Adipose tissue (tissue), 3 donors: ENCODE data around the gene ZCCHC24. TPM values are rescaled to one million over a fixed set of nuclear protein-coding genes. Genes with fewer than 3 reads are reported as not detected.

ENCODE experiments used
- H3K27ac ChIP-seq: one replicate; pipeline ENCODE4 v1.5.1; 2013; ENCODE audit warnings: low read depth, low read length
- WGBS, 3 donors: extraction: QIAGEN DNeasy Blood & Tissue Kit; methylation state at CpG; one replicate each; pipeline ENCODE4 v1.1.7; 2013; 5-methylcytosine and 5-hydroxymethylcytosine counted together
- polyA plus RNA-seq, 3 donors: library from polyadenylated mRNA; stranded (reverse); fragments of 200-250 nt; gene quantifications; one replicate each; pipeline ENCODE4 v1.2.3, GENCODE V29; 2013
- donor health status: healthy with polysubstance abuse.
- donor health status: Bipolar disorder and iron deficiency.
- donor health status: healthy.

ZCCHC24 gene
- polyA plus RNA-seq, 3 donors, result 7.4 to 121 (median 60.8) TPM

DNA sequence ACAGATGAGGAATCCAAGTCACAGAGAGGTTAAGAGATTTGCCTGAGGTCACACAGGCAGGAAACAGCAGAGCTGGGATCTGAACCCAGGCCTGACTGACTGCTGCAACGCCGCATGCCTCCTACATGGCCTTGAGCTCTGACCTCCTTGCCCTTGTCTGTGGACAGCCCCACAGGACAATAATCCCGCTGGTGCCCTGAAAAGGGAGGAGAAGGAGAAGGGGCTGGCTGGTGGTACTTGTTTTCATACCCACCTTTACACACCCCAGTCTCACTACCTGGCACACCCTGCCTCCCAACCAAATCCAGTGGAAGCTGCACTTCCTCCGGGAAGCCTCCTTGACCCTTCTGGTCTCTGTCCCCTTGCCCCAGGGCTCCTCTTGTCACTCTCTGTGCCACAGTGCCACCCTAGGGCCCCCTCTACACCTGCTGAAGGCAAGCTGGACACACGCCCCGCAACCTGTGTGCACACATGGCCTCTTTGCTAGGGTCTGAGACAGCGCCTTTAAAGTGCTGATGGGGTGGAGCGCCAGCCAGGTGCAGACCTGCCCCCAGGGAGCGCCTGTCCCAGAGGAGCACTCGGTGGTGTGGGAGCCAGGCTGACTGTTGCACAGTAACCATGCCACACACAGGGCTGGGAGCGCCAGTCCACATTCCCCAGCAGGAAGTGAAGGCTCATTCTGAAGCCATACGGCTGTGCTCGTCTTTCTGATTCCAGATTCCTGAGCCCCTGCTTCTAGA is 38.6 kb downstream of the ZCCHC24 start:
- WGBS, 3 donors, result 78 to 84% (median 79%) methylated on average over 12 to 13 of the region's 13 CpGs

DNA sequence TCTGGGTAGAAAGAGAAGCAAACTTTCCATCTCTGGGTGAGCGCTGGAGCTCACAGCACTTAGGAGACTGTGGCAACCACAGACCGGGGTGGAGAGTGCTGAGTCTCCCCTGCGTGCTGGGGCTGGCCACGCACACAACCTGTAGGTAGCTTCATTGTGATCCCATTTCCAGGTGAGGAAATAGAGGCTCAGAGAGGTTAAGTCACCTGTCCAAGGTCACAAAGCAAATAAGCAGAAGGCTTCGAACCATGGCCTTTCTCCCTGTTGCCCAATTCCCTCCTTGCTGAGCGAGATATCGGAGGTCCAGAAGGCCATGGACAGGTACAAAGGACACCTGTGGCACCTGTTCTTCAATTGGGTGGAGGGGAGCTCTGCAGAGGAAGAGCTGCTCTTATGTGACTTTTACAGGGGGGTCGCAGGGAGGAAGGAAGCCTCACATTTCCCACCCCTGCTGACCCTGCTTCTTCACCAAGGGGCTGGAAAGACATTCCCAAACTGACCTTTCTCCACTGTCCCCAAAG is 39.4 kb downstream of the ZCCHC24 start:
- no peak overlapping the region for H3K27ac ChIP-seq
- 73 to 76% (median 73%) methylated on average over 8 of the region's 8 CpGs for WGBS, 3 donors

More for the DNA sequence above, 38.6 kb downstream of the ZCCHC24 start:
- H3K27ac ChIP-seq, result no peak overlapping the region

DNA sequence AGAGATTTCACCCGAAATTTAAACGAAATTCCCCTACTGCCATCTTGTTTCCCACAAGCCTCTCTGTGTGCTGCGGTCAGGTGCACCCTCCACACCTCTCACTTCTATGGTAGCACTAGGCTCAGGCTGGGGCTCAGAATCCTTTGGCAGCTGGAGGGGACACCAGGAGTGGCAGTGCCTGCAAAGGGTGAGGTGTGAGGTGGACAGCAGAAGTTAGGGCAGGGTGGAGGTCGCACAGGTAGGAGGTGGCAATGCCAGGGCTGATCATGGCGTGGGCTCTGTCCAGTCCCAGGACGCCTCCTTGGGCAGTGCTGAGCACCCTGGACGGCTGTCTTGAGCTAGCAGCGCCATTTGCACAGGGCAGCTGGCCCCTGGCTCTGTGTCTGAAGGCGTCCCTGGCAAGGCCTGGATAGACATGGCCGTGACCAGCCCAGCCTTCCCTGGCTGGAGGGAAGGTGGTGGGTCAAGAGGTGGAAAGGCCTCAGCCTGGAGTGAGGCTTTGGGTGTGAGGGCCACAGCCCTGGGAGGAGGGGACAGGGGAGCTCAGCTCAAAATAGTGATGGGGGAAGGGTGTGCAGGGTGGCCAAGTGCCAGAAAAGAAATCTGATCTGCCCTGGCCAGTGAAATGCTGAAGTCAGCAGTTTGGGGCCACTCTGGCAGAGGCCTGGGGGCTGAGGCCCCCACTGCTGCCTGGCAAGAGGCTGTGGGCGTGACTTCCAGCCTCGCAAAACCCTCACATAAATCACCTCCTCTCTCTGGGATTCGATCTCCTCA is 40.0 kb downstream of the ZCCHC24 start:
- no peak overlapping the region for H3K27ac ChIP-seq
- 62 to 77% (median 68%) methylated on average over 13 of the region's 13 CpGs for WGBS, 3 donors

DNA sequence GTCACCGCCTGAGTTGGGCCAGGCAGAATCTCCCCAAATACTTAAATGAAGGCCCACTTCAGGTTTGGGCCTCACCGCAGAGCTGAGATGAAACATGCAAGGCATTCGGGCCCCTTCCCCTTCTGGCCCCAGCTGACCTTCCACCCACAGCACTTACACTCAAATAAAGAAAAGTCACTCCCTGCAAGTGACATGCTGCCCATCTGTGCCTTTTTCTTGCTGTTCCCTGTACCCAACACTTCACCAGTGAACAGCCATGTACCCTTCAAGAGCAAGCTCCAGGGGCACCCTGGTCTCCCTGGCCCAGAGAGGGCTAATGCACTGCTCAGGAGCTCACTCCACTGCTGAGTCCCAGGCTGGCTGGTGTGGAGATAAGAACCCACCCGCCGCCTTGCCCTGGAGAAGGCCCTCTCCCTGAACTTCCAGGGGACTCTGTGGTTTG is 40.7 kb downstream of the ZCCHC24 start:
- WGBS, 3 donors, result 62 to 75% (median 65%) methylated on average over 5 of the region's 5 CpGs
- no peak overlapping the region for H3K27ac ChIP-seq

DNA sequence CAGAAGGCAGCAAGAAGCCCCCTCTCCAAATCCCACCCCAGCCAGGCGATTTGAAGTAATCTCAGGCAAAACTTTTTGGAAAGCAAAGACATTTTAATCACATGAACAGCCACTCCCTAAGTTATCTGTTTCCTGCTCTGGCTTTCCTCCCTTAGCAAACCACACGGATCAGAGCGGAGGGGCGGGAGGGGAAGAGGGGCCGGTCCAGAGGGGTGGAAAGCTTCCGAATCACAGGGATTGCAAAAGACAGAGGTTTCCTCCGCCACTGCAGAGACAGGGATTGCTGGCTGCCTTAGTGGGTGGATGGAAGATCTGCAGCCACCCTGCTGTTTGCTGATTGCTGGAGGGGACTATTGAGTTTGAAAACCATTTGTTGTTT is 41.2 kb downstream of the ZCCHC24 start:
- 6 to 57% (median 11%) methylated on average over 7 of the region's 7 CpGs for WGBS, 3 donors
- H3K27ac ChIP-seq, result no peak overlapping the region

DNA sequence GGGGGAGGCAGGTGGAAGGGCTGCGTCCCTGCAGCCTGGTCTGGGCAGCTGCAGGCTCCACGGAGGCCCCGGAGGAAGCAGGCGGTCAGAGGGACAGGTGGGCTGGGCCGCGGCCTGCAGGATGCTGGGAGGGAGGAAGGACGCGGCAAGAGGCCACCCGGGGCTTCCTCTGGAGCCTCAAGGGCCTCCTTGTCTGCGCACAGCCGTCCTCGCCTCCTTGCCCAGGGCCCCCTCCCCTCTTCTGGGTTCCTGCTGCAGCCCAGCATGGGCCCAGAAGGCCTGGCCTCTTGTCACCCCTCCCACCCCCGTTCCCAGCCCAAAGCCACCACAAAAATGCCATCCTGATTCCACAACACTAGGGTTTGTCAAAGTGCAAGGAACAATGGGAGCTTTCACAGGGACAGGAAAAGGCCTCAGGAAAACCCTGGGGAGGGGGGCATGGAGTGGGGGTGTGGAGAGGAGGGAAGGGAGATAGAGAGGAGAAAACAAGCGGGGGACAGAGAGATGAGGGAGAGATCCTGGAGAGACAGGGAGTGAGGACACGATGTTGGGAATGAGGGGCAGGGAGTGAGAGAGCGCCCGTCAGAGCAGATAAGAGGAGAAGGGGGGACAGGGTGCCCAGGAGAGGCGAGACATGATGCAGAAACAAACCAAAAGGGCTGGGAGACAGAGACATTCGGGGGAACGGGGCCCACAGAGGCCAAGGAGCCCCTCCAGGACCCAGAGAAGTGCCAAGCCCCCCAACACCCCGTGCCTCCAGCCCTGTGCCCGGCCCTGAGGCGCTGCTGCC is 41.8 kb downstream of the ZCCHC24 start:
- WGBS, 3 donors, result 19 to 69% (median 28%) methylated on average over 17 to 23 of the region's 23 CpGs
- peak overlapping the region; percentile 22 for H3K27ac ChIP-seq

DNA sequence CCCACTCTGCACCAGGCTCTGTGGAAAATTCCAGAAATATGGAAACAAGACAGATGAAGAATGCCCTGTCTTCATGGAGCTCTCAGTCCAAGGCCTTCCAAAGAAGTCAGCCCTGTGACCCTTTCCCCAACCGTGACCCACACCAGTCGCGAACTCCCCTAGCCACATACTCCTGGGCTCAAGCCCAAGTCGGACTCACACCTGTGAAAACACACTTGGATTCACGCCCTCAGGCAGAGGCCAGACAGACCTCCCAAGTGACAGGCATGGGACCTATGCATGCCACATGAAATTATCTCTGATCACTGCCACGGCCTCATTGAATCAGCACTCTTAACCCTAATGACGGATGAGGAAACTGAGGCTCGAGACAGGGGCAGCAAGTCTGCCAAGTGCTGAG is 42.5 kb downstream of the ZCCHC24 start:
- WGBS, 3 donors, result 48 to 51% (median 51%) methylated on average over 8 of the region's 8 CpGs
- H3K27ac ChIP-seq, result peak overlapping the region; percentile 22

DNA sequence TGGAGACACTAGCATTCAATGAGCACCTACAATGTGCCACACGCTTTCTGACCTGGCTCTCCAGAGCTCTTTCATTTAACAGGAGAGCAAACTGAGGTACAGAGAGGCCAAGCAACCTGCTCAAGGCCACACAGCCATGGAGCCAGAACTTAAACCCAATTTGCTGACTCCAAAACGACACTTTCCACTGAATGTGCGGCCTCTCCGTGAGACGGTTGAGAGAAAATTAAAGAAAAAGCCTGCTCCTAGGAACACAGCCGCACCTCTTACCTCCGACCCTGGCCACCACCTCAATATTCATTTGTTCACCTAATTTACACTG is 42.8 kb downstream of the ZCCHC24 start:
- peak overlapping the region; percentile 22 for H3K27ac ChIP-seq
- 94 to 96% (median 95%) methylated on average over 7 of the region's 7 CpGs for WGBS, 3 donors

DNA sequence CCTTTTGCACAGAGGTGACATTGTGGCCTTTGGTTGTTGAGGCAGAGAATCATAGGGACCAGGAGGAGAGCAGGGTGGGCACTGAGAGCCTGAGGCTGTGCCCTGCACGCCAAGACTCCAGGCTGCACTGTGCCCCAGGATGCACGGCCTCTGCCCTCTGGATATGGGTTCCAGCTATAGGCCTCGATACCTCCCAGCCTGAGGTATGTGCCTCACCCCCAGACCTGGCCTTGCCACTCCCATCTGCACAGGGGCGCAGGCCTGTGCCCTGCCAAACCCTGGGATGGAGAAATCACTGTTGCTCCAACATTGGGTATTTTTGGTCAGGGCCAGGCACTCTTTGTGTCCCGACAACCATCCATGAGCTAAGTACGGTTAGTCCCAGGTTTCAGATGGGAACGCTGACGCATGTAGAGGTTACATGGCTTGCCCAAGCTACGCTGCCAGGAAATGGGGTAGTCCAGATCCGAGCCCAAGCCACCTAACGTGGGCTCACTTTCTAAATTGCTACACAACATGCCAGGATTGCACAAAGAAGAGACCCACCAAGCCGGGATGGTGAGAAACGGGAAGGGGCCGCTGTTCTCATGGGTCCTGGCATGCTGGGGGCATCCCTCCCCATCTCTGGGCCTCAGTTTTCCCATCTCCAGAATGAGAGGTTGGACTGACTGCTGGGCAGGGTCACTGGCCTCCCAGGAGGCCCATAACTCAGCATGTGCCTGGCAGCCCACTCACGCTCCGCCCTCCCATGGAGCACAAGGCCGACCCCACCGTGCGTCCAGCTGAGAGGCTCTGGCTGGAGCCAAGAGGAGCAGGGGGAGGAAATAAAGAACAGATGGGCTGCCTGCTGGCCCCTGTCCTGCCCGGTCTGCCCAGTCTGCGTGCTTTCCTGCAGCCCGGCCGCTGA is 44.2 kb downstream of the ZCCHC24 start:
- no peak overlapping the region for H3K27ac ChIP-seq
- 56 to 70% (median 60%) methylated on average over 22 to 23 of the region's 23 CpGs for WGBS, 3 donors

DNA sequence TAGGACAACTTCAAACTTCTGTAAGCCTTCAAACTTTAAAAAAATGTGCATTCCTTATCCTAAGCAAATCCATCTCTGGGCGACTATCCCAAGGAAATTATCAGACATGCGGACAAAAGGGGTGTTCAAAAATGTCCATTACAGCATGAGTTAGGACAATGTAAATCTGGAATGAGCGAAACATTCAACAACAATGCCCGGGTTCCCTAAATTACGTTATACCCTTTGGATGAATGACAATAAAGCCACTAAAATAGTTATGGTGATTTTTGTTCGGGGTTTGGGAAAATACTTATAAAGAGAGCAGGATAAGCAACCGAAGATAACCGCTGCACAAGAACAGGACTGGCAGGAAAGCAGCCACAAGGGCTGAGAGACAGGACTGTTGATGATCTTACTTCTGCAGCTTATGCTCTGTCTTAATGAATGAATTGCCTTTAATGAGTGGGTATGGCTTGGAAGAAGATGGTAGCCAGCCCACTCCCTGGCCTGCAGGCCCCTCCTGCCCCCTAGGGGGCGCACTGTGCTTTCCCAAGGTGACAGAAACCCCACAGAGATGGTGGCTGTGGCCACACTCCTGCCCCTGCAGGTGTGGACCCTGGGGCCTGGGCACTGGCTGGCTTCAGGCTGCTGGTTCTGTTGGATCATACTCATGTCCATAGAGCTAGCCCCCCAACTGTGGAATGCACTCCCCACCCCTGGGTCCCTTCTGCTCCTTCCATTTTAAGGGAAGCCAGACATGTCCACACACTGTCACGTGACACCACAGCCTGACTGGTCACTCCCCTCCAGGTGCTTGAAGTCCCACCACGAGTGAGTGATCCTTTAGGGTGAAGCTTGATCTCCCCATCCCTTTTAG is 45.0 kb downstream of the ZCCHC24 start:
- 56 to 74% (median 68%) methylated on average over 11 of the region's 11 CpGs for WGBS, 3 donors
- no peak overlapping the region for H3K27ac ChIP-seq

DNA sequence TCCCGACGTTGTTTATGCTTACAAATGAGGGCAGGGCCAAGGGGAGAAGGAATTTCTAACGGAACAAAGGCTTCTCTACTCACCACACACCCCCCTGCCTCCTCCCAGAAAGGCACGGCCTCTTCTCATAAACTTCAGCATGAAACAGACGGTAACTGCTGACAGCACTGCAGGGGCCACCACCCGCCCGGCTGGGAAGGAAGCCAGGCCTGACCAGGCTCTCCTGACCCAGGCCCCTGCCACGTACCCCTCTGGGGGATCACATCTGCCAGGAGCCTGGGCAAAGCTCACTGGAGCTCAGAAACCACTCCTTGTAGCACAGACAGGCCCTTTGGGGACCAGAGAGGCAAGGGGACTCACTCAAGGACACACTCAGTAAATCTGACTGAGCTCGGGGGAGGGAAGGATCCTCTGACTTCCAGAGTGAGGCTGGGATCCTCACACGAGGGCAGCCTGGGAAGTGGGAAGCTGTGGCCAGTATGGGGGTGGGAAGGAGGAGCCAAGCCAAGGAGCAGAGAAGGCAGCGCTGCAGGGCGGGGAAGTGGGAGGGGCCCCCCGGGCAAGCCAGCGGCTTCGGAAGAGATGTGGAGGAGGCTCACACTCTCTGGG is 46.1 kb downstream of the ZCCHC24 start:
- H3K27ac ChIP-seq, result no peak overlapping the region
- 16 to 39% (median 21%) methylated on average over 15 of the region's 15 CpGs for WGBS, 3 donors

DNA sequence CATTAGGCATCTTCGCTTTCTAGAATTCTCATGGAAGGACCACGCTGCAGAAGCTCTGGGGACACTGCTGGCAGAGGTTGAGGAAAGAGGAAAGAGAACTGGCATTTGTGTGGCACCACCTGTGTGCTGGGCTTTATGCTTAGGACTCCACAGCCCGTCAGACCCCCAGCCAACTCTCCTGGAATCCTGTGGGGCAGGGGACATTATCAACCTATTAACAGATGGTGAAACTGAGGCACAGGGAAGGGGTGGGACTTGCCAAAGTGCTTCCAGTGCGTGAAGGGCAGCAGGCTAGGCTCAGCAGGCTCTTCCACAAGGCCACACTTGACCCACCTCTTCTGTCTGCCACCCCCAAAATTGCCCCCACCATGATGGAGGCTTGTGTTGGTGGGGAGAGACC is 46.8 kb downstream of the ZCCHC24 start:
- no peak overlapping the region for H3K27ac ChIP-seq
- WGBS, 3 donors, result 78 to 91% (median 88%) methylated on average over 4 of the region's 4 CpGs

DNA sequence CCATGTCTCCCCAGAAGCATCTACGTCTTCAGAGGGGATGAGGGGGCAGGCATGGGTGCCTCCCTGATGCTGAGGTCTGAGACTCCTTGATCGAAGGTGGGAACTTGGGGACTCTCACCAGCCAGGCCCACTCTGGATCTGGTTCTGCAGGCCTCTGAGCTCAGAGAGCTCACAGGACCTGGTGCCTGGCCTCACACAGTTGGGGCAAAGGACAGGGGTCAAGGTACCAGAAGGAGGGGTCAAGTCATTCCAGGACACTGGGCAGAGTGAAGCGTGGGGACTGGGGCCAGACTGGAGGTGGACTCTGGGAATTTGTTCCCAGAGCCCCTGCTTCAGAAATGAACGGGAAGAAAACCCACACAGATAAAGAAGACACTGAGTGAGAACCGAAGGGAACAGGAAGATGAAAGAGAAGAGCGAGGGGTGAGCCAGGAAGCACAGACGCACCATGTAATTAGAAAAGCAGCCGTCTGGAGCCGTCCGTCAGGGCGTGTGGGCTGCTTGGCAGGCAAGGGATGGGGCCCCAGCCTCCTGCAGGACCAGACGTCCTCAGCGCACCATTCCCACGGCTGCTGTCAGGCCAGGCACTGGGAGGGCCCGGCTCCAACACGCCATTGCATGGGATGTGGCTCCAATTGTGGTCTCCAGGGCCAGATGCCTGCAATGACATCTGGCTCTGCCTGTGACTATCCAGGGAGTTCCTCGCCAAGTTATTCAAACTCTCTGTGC is 47.7 kb downstream of the ZCCHC24 start:
- 52 to 77% (median 57%) methylated on average over 17 of the region's 17 CpGs for WGBS, 3 donors
- H3K27ac ChIP-seq, result no peak overlapping the region

DNA sequence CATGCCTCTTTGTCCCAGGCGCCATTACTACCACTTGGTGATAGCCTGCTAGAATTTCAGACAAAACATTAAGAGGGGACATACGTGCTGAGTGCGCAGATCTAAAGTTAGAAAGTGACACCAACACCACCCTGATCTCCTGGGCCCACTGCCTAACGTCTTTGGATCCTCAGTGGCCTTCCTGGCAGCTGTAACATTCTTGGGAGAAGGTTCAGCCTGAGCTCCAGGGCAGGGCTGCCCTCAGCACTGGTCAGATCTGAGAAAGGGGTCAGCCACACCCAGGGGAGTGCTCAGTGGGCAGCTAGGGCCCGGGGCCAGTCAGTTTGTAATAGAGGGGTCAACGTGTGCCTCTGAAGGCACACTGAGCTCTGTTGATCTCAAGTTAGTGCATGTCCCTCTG is 48.4 kb downstream of the ZCCHC24 start:
- WGBS, 3 donors, result 70 to 78% (median 74%) methylated on average over 6 of the region's 6 CpGs

DNA sequence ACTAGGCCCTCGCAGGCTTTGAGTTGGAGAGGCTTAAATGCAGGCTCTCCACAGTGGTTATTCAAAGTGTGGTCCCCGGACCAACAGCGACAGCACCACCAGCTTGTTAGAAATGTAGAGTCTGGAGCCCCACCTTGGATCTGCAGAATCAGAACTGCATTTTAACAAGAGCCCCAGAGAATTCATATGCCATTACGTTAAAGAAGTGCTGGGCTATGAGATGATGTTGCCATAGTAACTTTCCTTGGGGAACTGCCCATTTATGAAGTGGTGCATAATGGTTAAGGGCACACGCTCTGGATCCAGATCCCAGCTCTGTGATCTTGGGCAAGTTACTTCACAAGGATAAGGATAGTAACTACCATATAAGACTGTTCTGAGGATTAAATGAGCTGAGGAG is 48.9 kb downstream of the ZCCHC24 start:
- 87 to 93% (median 89%) methylated on average over 5 of the region's 5 CpGs for WGBS, 3 donors

More for the DNA sequence above, 48.4 kb downstream of the ZCCHC24 start:
- H3K27ac ChIP-seq, result no peak overlapping the region

DNA sequence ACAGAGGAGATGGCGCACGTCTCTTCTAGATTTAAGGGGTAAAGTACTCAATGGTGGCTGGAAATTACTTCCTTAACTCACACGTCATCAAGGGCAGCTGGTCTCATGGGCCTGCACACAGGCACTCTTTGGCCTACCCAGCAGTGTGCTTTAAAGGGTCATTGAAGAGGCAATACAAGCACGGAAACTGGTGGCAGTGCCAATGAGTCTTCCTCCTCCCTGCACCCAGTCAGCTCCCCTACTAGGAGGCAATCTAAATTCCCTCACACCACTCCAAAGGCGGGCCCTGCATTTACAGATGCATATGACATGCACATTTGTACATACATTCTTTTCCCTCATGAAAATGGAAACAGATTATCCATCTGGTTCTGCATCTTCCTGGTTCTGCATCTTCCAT is 50.8 kb downstream of the ZCCHC24 start:
- H3K27ac ChIP-seq, result no peak overlapping the region
- whole genome bisulfite sequencing, 3 donors, result 89 to 94% (median 91%) methylated on average over 5 of the region's 5 CpGs

More for the DNA sequence above, 48.9 kb downstream of the ZCCHC24 start:
- no peak overlapping the region for H3K27ac ChIP-seq
